SU-DHL-6 (cell line): ENCODE results near the gene CDC42EP3.

Source experiments
- H2AFZ ChIP-seq: fragments of 200-600 bp; sonication (generic); 2 replicates; pipeline ENCODE4 v1.6.1; 2014; ENCODE audit warnings: low read depth, mild to moderate bottlenecking, moderate library complexity, mixed read lengths, antibody characterized with exemption, low read length; ENCODE audit not compliant: severe bottlenecking
- H3F3A ChIP-seq: fragments of 200-600 bp; shearing (Covaris generic); 2 replicates; pipeline ENCODE4 v1.6.0; 2016; ENCODE audit warnings: antibody characterized with exemption, mild to moderate bottlenecking; ENCODE audit not compliant: insufficient read depth
- H3K27ac ChIP-seq: fragments of 200-600 bp; sonication (generic); 2 replicates; pipeline ENCODE4 v1.5.1; 2016; ENCODE audit warnings: low read depth, mild to moderate bottlenecking, low read length, moderate library complexity, mixed read lengths
- H3K27me3 ChIP-seq: fragments of 200-600 bp; sonication (generic), shearing (Covaris generic); 2 replicates; pipeline ENCODE4 v1.6.0; 2014; ENCODE audit warnings: mild to moderate bottlenecking, low read length
- H3K36me3 ChIP-seq: fragments of 200-600 bp; sonication (generic); 2 replicates; pipeline ENCODE4 v1.6.1; 2014; ENCODE audit warnings: mild to moderate bottlenecking, low read length, mixed read lengths
- H3K4me2 ChIP-seq: fragments of 300-600, 200-600 bp; shearing (Covaris generic), sonication (generic); 2 replicates; pipeline ENCODE4 v1.6.0; 2014; ENCODE audit warnings: low read length, low read depth, mild to moderate bottlenecking; ENCODE audit not compliant: poor library complexity, severe bottlenecking
- H3K4me3 ChIP-seq: fragments of 200-600 bp; sonication (generic); 2 replicates; pipeline ENCODE4 v1.5.1; 2014; ENCODE audit warnings: antibody characterized with exemption, low read length, mild to moderate bottlenecking, mixed read lengths; ENCODE audit not compliant: insufficient read depth, poor library complexity, severe bottlenecking
- H3K79me2 ChIP-seq: fragments of 200-600 bp; sonication (generic); 2 replicates; pipeline ENCODE4 v1.6.1; 2014; ENCODE audit warnings: mild to moderate bottlenecking, low read length, moderate library complexity; ENCODE audit not compliant: insufficient read depth
- H3K9ac ChIP-seq: fragments of 200-600 bp; sonication (generic); 2 replicates; pipeline ENCODE4 v1.7.0; 2014; ENCODE audit warnings: mild to moderate bottlenecking, low read length
- H3K9me2 ChIP-seq: fragments of 200-600 bp; sonication (generic); replicated peaks from 2 replicates; pipeline ENCODE4 v1.6.1; 2014; ENCODE audit warnings: low read length; ENCODE audit not compliant: insufficient read depth
- H3K9me3 ChIP-seq: fragments of 200-600 bp; sonication (generic); 2 replicates; pipeline ENCODE4 v1.6.1; 2014; ENCODE audit warnings: low read length, mixed read lengths; ENCODE audit not compliant: insufficient read depth
- H4K20me1 ChIP-seq: fragments of 200-600 bp; sonication (generic); 2 replicates; pipeline ENCODE4 v1.6.1; 2014; ENCODE audit warnings: low read depth, mild to moderate bottlenecking, antibody characterized with exemption, low read length, moderate library complexity, mixed read lengths
- CTCF ChIP-seq: fragments of 200-600 bp; sonication (generic); IDR thresholded peaks from one replicate; pipeline ENCODE4 v1.5.1; 2017; ENCODE audit warnings: antibody characterized with exemption, mild to moderate bottlenecking, low read length, moderate library complexity; ENCODE audit not compliant: insufficient read depth, poor library complexity, severe bottlenecking
- EZH2phosphoT487 ChIP-seq: fragments of 200-600 bp; sonication (generic), shearing (Covaris generic); conservative IDR thresholded peaks from 2 replicates; pipeline ENCODE4 v1.6.1; 2018; ENCODE audit warnings: mild to moderate bottlenecking, antibody characterized with exemption, low read length, moderate library complexity, mixed read lengths

Gene CDC42EP3

GRCh38 chr2:37629529-37629928, 41.9 kb downstream of the CDC42EP3 start:
- Histone ChIP-seq H3F3A (no peaks in the 10 kb centered on the region), H4K20me1 (no peaks in the 10 kb centered on the region), H2AFZ (no peak overlapping the region), H3K27ac (no peak overlapping the region), H3K36me3 (no peaks in the 10 kb centered on the region), H3K79me2 (no peaks in the 10 kb centered on the region), H3K9ac (no peak overlapping the region), H3K4me3 (no peak overlapping the region), H3K9me2 (no peaks in the 10 kb centered on the region), H3K9me3 (no peaks in the 10 kb centered on the region), H3K4me2 (no peak overlapping the region), H3K27me3 (no peaks in the 10 kb centered on the region)
- TF ChIP-seq CTCF (no peak), EZH2phosphoT487 (no peak)

GRCh38 chr2:37627710-37628109, 43.7 kb downstream of the CDC42EP3 start:
- Histone ChIP-seq H3K4me2 (no peak overlapping the region), H3K36me3 (no peaks in the 10 kb centered on the region), H3K79me2 (no peaks in the 10 kb centered on the region), H3K27ac (no peak overlapping the region), H2AFZ (no peak overlapping the region), H3K9ac (no peak overlapping the region), H4K20me1 (no peaks in the 10 kb centered on the region), H3K9me2 (no peaks in the 10 kb centered on the region), H3F3A (no peaks in the 10 kb centered on the region), H3K9me3 (no peaks in the 10 kb centered on the region), H3K27me3 (no peaks in the 10 kb centered on the region), H3K4me3 (no peak overlapping the region)
- TF ChIP-seq CTCF = no peak
- no peak for TF ChIP-seq EZH2phosphoT487

GRCh38 chr2:37625796-37626571, 45.5 kb downstream of the CDC42EP3 start:
- no peaks in the 10 kb centered on the region for H4K20me1 ChIP-seq
- H3F3A ChIP-seq = no peaks in the 10 kb centered on the region
- no peak overlapping the region for H2AFZ ChIP-seq
- H3K9me2 ChIP-seq = no peaks in the 10 kb centered on the region
- no peaks in the 10 kb centered on the region for H3K27me3 ChIP-seq
- H3K36me3 ChIP-seq = no peaks in the 10 kb centered on the region
- H3K4me2 ChIP-seq = no peak overlapping the region
- no peak overlapping the region for H3K9ac ChIP-seq
- no peak overlapping the region for H3K4me3 ChIP-seq
- H3K9me3 ChIP-seq = no peaks in the 10 kb centered on the region
- TF ChIP-seq EZH2phosphoT487 (no peak), CTCF (no peak)
- no peaks in the 10 kb centered on the region for H3K79me2 ChIP-seq
- H3K27ac ChIP-seq = no peak overlapping the region
